DMS 273 (cell line): ENCODE measurements around the gene ASAH2.
A peak's percentile ranks its signal among the peaks of the same experiment; 100 is the strongest.
"Not testable (repeated sequence)": the region's sequence is repeated elsewhere in the genome, so short reads cannot be mapped to it uniquely, and the experiment has no call there.

ENCODE experiments used
- DNase-seq: peaks from one replicate; lab custom pipeline; 2025; ENCODE audit not compliant: unreplicated experiment; lab: John Stamatoyannopoulos, UW

Gene ASAH2

GRCh38 chr10:50260791-50261281 lies 9.5 kb upstream of the ASAH2 start:
- DNase-seq, result no peak

GRCh38 chr10:50254479-50254878 lies 3.2 kb upstream of the ASAH2 start:
- no peak for DNase-seq

DNA sequence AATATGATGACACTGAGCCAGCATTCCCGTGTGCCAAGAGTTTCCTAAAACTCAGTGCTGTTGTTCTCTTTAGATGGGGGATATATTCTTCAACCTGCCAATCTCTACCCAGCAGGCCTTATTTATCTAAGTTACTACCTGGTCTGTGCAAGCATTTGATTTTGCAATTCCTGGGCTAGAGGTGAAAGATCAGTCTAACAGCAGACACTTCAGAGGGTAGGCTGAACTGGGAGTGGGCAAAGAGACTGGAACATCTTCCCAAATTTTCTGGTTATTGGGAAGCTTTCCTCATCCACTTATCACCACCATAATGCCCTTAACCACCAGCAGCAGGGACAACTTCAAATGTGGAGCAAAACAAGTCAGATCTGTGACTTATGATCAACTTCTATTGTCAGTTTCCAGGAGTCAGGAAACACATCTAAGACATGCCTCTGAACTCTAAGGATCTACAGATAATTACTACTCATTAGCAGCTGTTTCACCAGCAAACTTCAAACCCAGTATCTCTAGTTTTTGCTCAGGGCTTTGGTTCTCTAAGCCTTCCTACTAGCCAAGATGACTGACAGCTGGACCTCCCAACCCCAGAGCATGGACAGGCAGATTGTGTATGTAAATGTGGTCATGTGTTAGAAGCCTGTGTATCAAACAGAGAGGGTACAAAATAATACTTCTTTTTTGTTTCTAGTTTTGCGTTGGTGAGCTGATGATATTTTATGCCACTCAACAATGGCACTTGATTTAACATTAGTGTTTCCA lies 1.0 kb downstream of the ASAH2 start:
- DNase-seq, result no peak

- DNase-seq, result no peak
Observed at GRCh38 chr10:50248598-50248997, 2.7 kb downstream of the ASAH2 start.

DNA sequence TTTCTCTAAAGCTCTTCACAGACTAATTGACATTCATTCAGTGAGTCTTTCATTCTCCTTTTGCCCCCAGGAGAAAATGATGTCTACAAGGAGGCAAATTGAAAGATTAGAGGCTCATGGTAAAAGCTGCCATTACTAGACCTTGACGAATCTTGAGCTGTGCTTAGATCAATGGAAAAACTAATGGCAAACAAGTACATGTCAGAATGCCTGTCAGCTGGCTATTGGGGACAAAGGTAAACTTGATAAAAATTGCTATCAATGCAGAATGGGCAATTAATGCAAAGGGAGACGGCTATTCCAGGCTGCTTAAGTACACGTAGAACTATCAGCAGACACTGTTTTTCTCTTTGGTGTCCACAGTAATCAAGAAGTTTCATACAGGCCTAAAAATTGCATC lies 3.3 kb downstream of the ASAH2 start:
- no peak for DNase-seq

DNA sequence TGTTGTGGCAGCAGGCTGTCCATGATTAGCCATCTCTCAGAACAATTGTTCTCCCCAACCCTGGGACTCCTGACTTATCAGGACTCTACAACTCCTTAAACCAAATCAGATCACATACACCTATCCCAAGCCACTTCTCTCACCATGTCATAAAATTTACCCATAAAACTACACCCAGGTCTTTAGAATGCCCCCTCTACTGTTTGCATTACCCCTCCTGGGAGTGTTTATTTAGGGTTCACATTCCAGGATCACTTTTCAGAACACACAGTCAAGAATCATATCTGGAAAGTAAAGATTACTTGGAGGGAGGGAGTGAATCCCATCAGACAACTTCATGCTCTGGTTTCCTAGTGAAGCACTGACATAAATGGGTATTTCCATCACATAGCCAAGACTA lies 7.1 kb downstream of the ASAH2 start:
- no peak for DNase-seq

DNA sequence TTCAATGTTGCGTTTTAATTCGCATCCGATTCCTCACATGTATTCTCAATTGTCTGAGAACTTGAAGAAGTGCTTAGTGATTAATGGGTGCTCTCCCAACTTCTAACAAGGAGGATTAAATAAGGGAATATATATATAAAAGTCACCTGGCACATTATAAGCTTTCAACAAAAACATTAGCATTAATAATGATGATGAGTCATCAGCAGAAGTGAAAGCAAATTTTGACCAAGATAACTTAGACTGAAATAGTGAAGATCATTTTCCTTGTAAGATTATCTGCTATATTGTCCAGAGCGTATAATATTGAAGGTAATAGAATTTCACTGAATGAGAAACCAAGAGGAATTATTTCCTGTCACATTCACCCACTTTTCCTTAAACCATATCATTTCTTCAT lies 8.5 kb downstream of the ASAH2 start:
- DNase-seq, result no peak

GRCh38 chr10:50241478-50241877 lies 9.8 kb downstream of the ASAH2 start:
- DNase-seq, result not testable (repeated sequence)

GRCh38 chr10:50234486-50234885 lies 16.8 kb downstream of the ASAH2 start:
- no peak for DNase-seq

- no peak for DNase-seq
Observed at GRCh38 chr10:50232261-50232639, 19.1 kb downstream of the ASAH2 start.

DNA sequence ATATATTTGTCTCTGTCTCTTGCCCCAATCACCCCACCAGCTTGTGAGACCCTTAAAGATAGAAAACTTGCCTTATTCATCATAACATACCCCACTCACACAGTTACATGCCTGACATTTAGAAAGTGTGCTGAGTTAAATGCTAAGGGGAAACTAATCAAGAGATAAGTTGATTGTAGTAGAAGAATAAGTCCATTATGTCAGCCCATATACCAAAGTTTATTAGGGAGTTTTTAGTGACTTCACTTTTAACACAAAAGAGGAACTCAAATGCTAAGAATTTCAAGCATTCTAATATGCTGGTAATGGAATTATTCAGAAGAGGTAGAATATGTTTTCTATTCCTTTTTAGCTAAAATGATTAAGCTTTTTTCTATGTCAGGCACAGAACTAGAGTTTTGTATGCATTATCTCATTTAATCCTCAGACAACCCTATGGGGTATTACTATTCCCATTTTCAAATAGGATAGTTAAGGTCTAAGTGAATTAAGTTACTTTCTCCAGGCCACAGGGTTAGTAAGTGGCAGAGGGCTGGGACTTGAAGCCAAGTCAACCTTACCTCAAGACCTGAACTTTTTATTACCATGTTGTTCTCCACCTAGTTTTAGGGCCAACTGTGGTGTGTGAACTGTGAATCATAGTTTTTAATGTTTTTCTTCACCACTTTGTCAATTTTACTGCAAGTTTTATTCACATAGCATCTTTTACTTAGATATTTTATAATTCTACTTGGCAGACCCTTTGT lies 19.6 kb downstream of the ASAH2 start:
- DNase-seq, result no peak

DNA sequence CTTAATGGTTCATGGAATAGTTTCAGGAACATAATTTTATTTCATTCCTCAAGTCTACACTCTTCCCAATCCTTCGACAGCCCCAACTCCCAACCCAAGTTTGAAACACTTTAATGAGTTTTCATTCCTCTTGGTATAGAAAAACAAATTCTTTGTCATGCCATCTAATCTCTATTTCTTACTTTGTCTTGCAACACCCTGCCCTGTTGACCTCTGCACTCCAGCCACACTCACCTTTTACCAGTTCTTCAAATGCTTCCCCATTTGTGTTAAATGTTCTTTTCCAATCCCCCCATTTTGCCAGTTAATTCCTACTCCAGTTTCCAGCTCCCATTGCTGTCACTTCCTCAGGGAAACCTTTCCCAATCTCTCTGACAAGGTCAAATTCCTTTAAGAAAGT lies 21.9 kb downstream of the ASAH2 start:
- no peak for DNase-seq

GRCh38 chr10:50228672-50229071 lies 22.6 kb downstream of the ASAH2 start:
- DNase-seq, result no peak

DNA sequence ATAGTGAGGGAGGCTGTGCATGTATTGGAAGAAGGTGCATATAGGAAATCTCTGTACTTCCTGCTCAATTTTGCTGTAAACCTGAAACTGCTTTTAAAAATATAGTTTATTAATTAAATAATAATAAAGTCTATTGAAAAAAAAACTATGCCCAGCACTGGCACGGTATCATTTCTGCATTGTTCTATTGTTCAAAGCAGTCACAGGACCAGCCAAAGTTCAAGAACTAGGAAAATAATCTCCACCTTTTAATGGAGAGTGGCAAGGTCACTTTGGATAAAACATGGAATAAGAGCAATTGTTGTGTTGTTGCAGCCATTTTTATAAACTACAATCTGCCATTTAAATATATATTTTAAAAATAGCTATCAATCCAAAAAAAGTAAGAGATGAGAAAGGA lies 24.7 kb downstream of the ASAH2 start:
- no peak for DNase-seq

DNA sequence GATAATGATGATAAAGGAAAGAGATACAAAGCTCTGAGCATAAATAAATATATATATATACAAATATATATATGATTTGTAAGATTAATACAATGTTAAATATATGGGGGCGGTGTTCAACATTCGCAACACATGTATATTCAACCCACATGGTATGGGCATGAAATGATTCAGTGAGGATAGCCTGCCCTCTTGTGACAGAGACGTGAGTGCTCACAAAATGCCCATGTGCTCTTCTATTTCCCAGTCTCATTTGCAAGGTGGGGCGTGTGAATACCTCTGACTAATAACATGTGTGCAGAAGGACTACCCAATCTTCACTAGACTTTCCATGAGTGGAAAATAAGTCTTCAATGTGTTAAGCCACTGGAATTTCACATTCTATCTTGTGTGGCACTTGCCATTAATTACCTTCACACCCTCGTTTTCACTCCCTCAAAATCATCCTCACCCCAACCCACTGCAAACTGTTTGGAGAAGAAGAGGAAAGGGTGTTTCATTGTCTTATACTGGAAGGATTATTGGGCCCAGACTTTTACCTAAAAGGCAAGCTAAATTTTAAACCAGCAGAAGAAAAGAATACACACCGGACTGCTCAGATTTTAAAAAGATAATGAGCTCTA lies 26.9 kb downstream of the ASAH2 start:
- peak; percentile 79 for DNase-seq

DNA sequence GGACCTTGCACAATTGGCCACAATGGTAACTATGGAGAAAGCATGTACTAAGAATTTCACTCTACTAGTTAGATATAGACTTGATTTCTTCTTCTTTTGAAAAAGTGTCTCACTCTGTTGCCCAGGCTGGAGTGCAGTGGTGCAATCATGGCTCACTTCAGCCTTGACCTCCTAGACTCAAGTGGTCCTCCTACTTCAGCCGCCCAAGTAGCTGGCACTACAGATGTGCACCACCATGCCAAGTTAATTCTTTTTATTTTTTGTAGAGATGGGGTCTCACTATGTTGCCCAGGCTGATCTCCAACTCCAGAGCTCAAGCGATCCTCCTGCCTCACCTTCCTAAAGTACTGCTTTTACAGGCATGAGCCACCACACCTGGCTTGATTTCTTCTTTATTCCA lies 29.1 kb downstream of the ASAH2 start:
- DNase-seq, result no peak

DNA sequence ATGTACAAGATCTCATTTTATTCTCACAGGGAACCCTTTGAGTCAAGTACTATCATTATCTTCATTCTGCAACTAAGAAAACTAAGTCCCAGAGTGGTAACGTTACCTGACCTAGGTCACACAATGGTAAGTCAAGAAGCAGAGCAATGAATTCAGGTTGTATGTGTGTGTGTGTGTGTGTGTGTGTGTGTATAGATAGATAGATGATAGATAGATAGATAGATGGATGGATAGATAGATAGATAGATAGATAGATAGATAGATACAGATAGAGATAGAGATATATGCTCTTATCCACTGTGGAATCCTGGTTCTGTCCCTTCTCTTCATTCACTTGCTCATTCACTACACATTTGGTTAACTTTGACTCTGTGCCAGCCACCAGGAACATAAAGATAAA lies 29.8 kb downstream of the ASAH2 start:
- no peak for DNase-seq

DNA sequence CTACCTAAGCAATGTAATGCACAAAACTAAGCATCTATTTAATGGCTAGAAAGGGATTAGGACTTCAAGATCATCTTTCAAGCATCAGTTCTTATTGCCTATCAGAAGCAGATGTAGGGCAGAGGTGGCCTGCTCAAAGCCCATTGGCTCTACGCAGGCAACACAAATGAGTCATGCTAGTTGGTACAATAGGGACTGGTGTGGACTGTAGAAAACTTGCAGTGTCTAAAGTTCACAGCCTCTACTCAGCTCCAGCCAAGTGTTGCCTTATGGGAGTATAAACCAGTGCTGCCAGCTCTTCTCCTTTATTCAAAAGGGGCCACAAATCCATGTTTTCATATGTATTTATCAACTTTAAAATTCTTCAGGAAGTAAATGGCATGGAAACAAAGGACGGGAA lies 31.7 kb downstream of the ASAH2 start:
- DNase-seq, result no peak

DNA sequence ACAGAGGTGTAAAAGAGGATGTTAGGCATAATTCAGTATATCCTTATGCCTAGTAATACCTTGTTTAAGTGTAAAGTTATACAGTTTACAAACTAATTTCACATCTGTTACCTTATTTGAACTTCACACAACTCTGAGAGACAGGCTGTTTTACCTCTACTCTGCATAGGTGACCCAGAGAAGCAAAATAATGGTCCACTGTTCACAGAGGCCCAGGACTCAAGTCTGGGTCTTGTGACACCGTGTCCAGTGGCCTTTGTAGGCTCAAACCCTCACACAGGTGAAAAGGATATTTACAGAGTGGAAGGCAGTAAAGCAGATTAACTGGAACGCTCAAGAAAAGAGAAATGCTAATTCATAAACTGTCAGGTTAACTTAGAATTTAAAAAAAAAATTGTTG lies 32.1 kb downstream of the ASAH2 start:
- DNase-seq, result no peak

GRCh38 chr10:50216894-50217293 lies 34.4 kb downstream of the ASAH2 start:
- no peak for DNase-seq

DNA sequence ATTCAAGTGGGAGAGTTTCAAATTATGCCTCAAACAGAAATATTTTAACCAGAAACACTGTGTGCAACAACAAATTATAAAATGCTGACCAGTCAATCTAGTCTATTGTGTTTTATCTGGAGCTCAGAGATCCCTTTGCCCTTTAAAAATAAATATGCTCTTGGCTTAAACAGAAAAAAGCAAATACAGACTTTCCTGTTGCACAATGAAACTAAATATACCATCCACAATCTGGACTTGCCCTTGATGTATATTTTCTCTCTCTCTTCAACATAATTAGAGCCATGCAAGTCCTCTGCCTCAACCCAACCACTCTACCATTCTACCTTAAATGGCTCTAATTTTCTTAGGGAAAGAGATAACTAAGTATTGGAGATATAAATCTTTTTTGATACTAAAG lies 34.9 kb downstream of the ASAH2 start:
- no peak for DNase-seq

- no peak for DNase-seq
Observed at GRCh38 chr10:50211670-50212069, 39.6 kb downstream of the ASAH2 start.
